ENCODE measurements around the gene PHF20.
"Not testable (repeated sequence)": the region's sequence is repeated elsewhere in the genome, so short reads cannot be mapped to it uniquely, and the experiment has no call there.

PHF20 gene

DNA sequence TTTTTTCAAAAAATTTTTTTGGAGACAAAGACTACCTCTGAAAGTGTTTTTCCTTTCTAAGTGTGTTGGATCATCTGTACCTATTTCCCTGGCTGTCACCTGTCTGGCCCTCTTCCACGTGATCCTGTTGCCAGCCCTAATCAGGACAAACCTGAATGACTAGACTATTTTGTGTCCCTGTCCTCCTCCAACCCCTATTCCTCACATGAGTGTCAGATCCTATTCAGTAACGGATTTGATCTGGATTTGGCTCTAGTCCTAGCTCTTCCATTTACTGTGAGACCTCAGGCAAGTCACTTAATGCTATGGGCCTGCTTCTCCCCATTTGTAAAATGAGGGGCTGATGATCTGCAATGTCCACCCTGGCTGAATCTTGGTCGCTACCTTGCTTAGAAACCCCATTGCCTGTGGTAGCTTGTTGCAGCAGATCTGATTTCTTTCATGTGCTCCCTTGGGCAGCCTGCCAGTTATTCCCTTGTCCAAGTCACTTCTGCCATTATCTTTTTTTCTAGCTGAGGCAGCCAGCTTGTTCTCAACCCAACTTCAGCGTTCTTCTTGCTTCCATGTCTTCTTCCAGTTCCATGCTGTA is 4.8 kb downstream of the PHF20 start:
- DNase-seq (ENCODE audit: low read depth in 2 of 2) = no peak

DNA sequence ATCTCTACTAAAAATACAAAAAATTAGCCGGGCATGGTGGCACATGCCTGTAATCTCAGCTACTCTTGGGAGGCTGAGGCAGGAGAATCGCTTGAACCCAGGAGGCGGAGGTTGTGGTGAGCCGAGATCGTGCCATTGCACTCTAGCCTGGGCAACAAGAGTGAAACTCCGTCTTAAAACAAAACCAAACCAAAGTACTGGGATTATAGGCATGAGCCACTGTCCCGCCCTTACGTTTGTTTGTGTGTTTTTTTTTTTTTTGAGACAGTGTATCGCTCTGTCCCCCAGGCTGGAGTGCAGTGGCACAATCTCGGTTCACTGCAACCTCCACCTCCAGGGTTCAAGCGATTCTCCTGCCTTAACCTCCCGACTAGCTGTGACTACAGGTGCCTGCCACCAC is 12.0 kb downstream of the PHF20 start:
- DNase-seq (ENCODE audit: low read depth in 2 of 2) = not testable (repeated sequence)

DNA sequence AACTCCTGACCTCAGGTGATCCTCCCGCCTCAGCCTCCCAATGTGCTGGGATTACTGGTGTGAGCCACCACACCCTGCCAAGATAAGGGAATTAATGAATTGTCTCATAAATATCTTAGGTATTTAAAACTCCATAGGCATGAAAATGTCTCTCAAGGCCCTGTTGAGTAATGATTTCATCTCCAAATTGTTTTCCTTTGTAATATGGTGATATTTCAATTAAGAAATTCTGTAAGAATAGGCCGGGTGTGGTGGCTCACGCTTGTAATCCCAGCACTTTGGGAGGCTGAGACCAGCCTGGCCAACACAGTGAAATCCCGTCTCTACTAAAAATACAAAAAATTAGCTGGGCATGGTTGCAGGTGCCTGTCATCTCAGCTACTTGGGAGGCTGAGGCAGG is 13.7 kb downstream of the PHF20 start:
- not testable (repeated sequence) for DNase-seq (ENCODE audit: low read depth in 2 of 2)

DNA sequence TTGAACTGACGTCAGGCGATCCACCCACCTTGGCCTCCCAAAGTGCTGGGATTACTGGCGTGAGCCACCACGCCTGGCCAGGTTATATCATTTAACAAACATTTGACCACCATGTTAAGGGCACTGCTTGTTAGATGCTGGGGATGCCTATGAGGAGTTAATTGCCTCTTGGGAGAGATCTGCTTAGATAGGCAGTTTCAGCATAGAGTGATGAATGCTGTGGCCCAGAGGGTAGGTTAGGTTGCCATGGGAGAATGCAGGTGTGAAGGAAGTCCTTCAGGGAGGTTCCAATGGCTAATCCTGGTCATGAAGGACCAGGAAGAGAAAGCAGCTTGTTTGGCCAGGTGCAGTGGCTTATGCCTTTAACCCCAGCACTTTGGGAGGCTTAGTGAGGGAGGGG is 17.0 kb downstream of the PHF20 start:
- no peak for DNase-seq (ENCODE audit: low read depth in 2 of 2)

- no peak for DNase-seq (ENCODE audit: low read depth in 2 of 2)
Measured at GRCh38 chr20:35791097-35791496, 19.3 kb downstream of the PHF20 start.

DNA sequence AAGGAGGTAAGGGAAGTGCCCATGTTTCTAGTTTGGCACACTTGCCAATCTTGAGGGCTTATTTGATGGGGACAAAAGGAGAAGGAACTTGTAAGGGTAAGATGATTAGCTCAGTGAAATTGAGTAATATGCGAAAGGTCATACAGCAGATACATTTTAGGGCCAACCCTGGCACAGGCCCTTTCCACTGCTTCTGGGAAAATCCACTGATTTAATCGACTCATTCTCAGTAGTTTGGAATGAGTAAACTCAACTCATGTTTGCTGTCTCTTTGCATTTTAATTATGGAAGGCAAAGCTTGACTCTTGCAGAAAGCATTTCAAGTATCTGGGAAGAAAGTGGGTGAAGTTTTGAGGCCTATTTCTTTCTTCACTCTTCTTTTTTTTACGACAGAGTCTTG is 20.0 kb downstream of the PHF20 start:
- DNase-seq (ENCODE audit: low read depth in 2 of 2) = no peak

GRCh38 chr20:35792740-35793139 is 20.9 kb downstream of the PHF20 start:
- no peak for DNase-seq (ENCODE audit: low read depth in 2 of 2)

DNA sequence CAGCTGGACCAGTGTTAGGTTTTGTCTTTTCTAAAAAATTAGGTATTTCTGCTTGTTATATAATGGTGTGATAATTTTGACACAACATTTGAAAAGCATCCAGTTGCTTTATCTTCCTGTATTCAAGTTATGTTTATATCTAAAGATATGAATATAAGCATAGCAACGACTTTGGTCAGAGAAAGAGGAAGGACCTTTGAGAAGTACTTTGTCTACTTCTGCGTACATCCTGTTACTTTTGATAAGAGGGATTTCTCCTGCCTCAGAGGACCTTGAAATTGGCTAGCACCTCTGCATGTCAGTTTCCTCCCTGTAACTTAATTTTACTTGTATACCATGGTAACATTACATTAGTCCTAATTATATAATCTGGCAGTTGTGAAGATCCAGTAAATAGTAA is 24.8 kb downstream of the PHF20 start:
- no peak for DNase-seq (ENCODE audit: low read depth in 2 of 2)

DNA sequence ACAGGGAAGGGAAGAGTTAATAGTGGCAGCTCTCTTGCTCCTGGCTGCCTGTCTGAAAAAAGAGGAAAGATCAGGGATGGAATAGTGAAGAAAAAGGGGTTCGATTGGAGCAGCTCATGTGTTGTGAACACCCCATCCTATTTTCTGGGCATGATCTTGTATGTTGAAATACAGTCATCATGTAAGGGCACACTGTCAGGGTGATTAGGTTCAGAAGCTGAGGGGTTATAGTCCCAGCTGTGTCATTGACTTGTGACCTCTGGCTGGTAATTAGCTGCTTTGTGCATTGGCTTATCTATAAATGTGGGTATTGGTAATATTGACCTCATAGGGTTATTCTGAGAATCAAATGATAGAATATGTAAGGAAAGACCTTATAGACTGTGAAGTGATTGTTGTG is 30.1 kb downstream of the PHF20 start:
- no peak for DNase-seq (ENCODE audit: low read depth in 2 of 2)

GRCh38 chr20:35806075-35806474 is 34.3 kb downstream of the PHF20 start:
- no peak for DNase-seq (ENCODE audit: low read depth in 2 of 2)

DNA sequence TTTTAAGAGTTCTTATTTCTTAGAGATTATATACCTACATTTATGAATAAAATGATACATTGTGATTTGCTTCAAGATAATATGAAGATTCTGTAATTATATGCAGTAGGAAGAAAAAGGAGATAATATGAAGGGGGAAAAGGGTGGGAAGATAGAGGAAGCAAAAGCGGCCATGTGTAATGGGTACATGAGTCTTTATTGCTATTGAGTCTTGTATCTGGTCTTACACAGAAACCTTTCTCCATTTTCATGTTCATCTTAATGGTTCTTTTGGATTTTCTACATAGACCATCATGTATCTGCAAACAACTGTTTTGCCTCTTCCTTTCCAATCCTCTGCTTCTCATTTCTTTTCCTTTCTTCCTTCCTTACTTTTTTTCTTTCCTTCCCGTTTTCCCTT is 36.1 kb downstream of the PHF20 start:
- DNase-seq (ENCODE audit: low read depth in 2 of 2) = no peak

DNA sequence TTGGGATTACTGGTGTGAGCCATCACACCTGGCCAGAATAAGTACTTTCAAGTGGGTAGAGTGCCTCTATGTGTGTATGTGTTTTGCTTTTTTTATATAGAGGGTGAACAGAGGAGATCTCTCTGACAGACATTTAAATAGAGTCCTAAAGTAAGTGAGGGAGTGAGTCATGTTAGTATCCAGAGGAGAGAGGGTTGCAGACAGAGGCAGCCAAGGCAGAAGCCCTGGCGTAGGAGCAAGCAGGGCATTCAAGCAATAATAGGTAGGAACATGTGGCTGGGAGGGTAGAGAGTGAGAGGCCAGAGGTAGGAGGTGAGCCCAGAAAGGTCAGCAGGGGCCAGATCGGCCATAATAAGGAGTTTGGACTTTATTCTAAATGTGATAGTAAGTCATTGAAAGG is 48.9 kb downstream of the PHF20 start:
- no peak for DNase-seq (ENCODE audit: low read depth in 2 of 2)

DNA sequence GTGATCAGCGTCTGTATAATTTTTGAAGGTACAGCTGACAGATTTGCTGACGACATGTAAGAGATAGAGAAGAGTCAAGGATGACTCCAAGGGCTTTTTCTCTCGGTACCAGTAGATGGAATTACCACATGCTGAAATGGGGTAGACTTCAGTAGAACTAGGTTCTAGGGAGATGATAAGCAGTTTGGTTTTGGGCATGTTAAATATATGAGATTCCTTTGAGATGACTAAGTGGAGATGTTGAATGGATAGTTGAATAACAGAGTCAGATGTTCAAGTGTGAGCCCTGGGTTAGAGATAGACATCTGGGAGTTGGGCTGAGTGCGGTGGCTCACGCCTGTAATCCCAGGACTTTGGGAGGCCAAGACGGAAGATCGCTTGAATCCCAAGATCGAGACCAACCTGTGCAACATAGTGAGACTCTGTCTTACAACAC is 50.0 kb downstream of the PHF20 start:
- no peak for DNase-seq (ENCODE audit: low read depth in 2 of 2)

DNA sequence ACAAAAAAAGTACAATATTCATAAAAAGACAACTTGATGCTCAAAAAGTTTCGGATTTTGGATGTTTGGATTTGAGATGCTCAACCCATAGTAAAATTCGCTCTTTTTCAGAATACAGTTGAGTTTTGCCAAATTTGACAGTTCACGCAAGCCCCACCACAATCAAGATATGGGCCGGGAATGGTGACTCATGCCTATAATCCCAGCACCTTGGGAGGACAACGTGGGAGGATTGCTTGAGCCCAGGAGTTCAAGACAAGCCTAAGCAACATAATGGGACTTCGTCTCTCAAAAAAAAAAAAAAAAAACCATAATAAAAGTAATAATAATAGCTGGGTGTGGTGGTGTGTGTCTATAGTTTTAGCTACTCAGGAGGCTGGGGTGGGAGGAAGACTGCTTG is 51.3 kb downstream of the PHF20 start:
- no peak for DNase-seq (ENCODE audit: low read depth in 2 of 2)

GRCh38 chr20:35823937-35824336 is 52.1 kb downstream of the PHF20 start:
- DNase-seq (ENCODE audit: low read depth in 2 of 2) = no peak

DNA sequence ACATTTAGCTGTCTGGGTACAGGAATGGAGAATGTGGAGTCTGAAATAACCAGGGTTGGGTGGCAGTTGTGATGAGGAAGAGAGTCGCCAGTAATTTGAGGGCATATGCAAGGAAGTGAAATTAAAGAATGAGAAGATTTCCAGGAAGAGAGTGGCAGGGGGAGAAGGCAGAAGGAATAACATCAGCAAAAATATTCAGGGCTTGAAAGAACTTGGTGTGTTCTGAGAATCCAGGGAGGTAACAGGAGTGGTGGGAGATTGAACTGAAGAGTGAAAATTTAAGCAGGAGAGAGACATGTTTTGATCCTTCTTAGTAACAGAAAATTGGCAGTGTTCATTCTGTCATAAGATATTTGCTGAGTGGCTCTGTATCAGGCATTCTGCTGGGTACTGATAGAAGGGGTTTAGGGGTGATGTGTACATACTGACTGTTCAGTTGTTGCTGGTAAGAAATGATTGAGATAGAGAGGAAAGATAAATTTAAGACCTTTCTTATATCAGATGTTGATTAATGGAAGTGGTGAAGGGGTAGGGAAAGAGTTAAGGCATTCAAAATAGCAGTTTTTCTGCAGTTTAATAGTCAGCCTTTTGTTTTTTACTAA is 54.7 kb downstream of the PHF20 start:
- no peak for DNase-seq (ENCODE audit: low read depth in 2 of 2)

DNA sequence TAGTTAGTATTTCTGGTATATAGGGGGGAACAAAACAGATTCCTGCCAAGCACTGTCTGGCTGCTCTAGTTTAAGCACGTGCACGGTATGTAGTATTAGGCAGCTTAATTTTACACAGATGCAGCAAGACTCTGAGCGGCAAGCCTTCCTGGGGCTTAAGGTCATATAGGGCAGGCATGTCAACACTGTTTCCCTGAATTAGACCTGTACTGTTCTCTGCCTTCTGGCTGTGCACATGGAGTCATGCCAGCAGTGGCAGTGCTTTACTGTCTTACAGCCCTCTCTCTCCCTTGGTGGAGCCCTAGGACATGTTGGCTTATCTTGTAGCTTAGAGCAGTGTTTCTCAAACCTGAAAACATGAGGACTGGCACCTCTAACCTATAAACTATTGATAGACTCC is 56.6 kb downstream of the PHF20 start:
- DNase-seq (ENCODE audit: low read depth in 2 of 2) = no peak

- DNase-seq (ENCODE audit: low read depth in 2 of 2) = no peak
Measured at GRCh38 chr20:35828916-35829315, 57.1 kb downstream of the PHF20 start.

DNA sequence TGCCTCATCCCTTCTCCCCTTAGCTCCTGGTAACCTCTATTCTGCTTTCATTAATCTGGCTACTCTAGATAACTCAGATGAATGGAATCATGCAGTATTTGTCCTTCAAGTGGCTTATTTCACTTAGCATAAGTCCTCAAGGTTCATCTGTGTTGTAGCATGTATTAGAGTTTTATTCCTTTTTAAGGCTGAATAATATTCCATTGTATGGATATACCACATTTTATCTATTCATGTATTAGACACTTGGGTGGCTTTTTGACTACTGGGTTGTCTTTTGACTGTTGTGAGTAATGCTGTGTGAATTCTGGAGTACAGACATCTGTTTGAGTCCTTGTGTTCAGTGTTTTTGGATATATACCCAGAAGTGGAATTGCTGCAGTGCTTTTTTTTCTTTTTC is 58.4 kb downstream of the PHF20 start:
- DNase-seq (ENCODE audit: low read depth in 2 of 2) = no peak

DNA sequence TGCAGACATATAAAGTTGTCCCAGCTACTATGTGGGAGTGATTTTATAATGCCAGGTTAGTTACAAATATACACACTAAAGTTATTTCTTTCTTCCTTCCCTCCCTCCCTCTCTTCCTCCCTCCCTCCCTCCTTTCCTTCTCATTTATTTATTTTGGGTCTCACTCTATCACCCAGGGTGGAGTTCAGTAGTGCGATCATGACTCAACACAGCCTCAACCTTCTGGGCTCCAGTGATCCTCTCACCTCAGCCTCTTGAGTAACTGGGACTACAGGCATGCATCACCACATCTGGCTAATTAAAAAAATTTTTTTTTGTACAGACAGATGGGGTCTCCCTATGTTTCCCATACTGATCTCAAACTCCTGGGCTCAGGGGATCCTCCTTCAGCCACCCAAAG is 59.2 kb downstream of the PHF20 start:
- no peak for DNase-seq (ENCODE audit: low read depth in 2 of 2)

DNA sequence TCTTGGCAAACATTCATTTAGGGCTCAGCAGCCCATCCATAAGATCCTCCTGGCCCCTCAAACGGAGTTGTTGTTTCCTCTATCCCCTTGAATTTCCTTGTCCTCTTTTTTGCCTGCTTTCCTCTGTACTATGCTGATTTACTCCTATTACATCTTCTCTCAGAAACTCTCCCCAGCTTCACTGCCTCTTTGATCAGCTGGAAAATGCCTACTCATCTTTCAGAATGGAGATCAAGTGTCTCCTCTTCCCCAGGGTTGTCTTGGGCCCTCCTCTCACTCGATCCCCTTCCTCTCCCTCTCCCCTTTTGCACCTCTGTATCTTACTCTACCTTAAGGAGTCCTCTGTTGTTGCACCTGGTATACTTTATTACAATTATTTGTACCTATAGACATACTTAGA is 60.2 kb downstream of the PHF20 start:
- DNase-seq (ENCODE audit: low read depth in 2 of 2) = no peak

- DNase-seq (ENCODE audit: low read depth in 2 of 2) = no peak
Measured at GRCh38 chr20:35833241-35833640, 61.4 kb downstream of the PHF20 start.

DNA sequence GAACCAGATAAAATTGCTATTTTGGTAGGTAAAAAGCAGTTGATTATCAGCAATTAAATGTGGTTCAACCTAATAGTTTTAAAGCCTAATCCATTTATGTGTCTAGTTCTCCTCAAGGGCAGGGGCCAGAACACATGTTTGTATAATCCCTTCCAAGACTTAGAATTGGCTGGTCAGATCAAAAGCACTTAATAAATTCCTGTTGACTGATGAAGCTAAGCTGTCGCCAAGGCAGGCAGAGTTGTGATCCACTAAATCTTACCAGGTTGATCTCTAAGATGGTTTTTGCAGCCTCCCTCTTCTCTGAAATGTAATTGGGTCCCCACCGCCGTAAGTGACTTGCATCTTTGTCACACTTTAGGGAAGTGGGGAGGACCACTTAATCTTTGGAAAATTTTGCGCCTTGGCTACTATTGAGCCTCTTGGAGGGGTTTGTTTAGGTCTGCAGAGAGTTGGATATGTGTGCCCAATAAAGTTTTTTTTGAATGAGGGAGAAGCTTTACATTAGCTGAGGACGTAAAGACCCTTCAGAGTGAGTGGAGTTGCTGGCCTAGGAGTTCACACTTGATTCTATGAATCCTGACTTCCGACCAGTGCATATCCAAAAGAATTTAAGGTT is 65.9 kb downstream of the PHF20 start:
- DNase-seq (ENCODE audit: low read depth in 2 of 2) = no peak

GRCh38 chr20:35838205-35838604 is 66.4 kb downstream of the PHF20 start:
- no peak for DNase-seq (ENCODE audit: low read depth in 2 of 2)

Measured in stimulated activated CD8-positive, alpha-beta memory T cell treated with anti-CD3 and anti-CD28 coated beads, Interleukin-2, amount 100 ng/mL, for 48 hours (primary cell).